Effector memory CD4-positive, alpha-beta T cell (primary cell): ENCODE measurements around the gene TBC1D22B.

Experiments used
- DNase-seq, 3 donors: peaks; one replicate each; pipeline ENCODE4 v3.0.0-alpha.2; 2020
- H3K27ac ChIP-seq: 2 replicates; pipeline ENCODE4 v1.7.0; 2013; ENCODE audit warnings: mild to moderate bottlenecking, low read length, moderate library complexity; ENCODE audit not compliant: insufficient read depth, poor library complexity, severe bottlenecking
- H3K27me3 ChIP-seq: replicated peaks from 2 replicates; pipeline ENCODE4 v1.7.0; 2013; ENCODE audit warnings: mild to moderate bottlenecking, low read length; ENCODE audit not compliant: insufficient read depth, control insufficient read depth, poor library complexity, severe bottlenecking
- H3K36me3 ChIP-seq: 2 replicates; pipeline ENCODE4 v1.7.0; 2013; ENCODE audit warnings: mild to moderate bottlenecking, low read length, moderate library complexity; ENCODE audit not compliant: control insufficient read depth, insufficient read depth
- H3K4me1 ChIP-seq: 2 replicates; pipeline ENCODE4 v1.7.0; 2013; ENCODE audit warnings: low read length, mild to moderate bottlenecking; ENCODE audit not compliant: control insufficient read depth, insufficient read depth, poor library complexity, severe bottlenecking
- H3K4me3 ChIP-seq: 2 replicates; pipeline ENCODE4 v1.7.0; 2013; ENCODE audit warnings: low read length, low read depth, mild to moderate bottlenecking; ENCODE audit not compliant: insufficient read depth, poor library complexity, severe bottlenecking
- H3K9me3 ChIP-seq: 2 replicates; pipeline ENCODE4 v1.7.0; 2013; ENCODE audit warnings: mild to moderate bottlenecking, low read length, moderate library complexity; ENCODE audit not compliant: control insufficient read depth

Gene TBC1D22B

GRCh38 chr6:37366910-37367309 is 109.3 kb downstream of the TBC1D22B start:
- H3K9me3 ChIP-seq: no peaks in the 10 kb centered on the region
- no peak overlapping the region for H3K4me3 ChIP-seq
- DNase-seq: no peak
- no peaks in the 10 kb centered on the region for H3K27me3 ChIP-seq
- H3K4me1 ChIP-seq: no peaks in the 10 kb centered on the region
- no peak overlapping the region for H3K27ac ChIP-seq
- peaks cover 23% of the 10 kb centered on the region for H3K36me3 ChIP-seq

GRCh38 chr6:37368961-37369320 is 111.4 kb downstream of the TBC1D22B start:
- no peaks in the 10 kb centered on the region for H3K27me3 ChIP-seq
- H3K36me3 ChIP-seq: peaks cover 26% of the 10 kb centered on the region
- no peak for DNase-seq
- H3K27ac ChIP-seq: no peak overlapping the region
- no peaks in the 10 kb centered on the region for H3K4me1 ChIP-seq
- H3K9me3 ChIP-seq: no peaks in the 10 kb centered on the region
- no peak overlapping the region for H3K4me3 ChIP-seq

GRCh38 chr6:37369321-37370201 is 112.0 kb downstream of the TBC1D22B start:
- Histone ChIP-seq H3K36me3 (peaks cover 26% of the 10 kb centered on the region), H3K4me3 (no peak overlapping the region), H3K4me1 (no peaks in the 10 kb centered on the region), H3K27me3 (no peaks in the 10 kb centered on the region), H3K9me3 (no peaks in the 10 kb centered on the region), H3K27ac (no peak overlapping the region)
- DNase-seq: no peak

GRCh38 chr6:37371154-37372083 is 113.8 kb downstream of the TBC1D22B start:
- Histone ChIP-seq H3K27ac (no peak overlapping the region), H3K36me3 (peaks cover 29% of the 10 kb centered on the region)

GRCh38 chr6:37372116-37372515 is 114.5 kb downstream of the TBC1D22B start:
- Histone ChIP-seq H3K4me1 (no peaks in the 10 kb centered on the region), H3K27ac (no peak overlapping the region), H3K9me3 (no peaks in the 10 kb centered on the region), H3K4me3 (no peak overlapping the region), H3K27me3 (no peaks in the 10 kb centered on the region), H3K36me3 (peaks cover 30% of the 10 kb centered on the region)
- DNase-seq: no peak

More at GRCh38 chr6:37371154-37372083, 113.8 kb downstream of the TBC1D22B start:
- no peaks in the 10 kb centered on the region for H3K4me1 ChIP-seq
- DNase-seq: no peak
- no peaks in the 10 kb centered on the region for H3K9me3 ChIP-seq
- no peaks in the 10 kb centered on the region for H3K27me3 ChIP-seq
- H3K4me3 ChIP-seq: no peak overlapping the region

GRCh38 chr6:37373822-37374471 is 116.4 kb downstream of the TBC1D22B start:
- H3K36me3 ChIP-seq: peaks cover 29% of the 10 kb centered on the region
- H3K4me3 ChIP-seq: no peak overlapping the region
- H3K9me3 ChIP-seq: no peaks in the 10 kb centered on the region
- DNase-seq: no peak
- no peak overlapping the region for H3K27ac ChIP-seq
- no peaks in the 10 kb centered on the region for H3K4me1 ChIP-seq
- H3K27me3 ChIP-seq: no peaks in the 10 kb centered on the region

- Histone ChIP-seq H3K36me3 (peaks cover 23% of the 10 kb centered on the region), H3K27ac (no peak overlapping the region), H3K27me3 (no peaks in the 10 kb centered on the region)
Measured at GRCh38 chr6:37375376-37375775, 117.8 kb downstream of the TBC1D22B start.

GRCh38 chr6:37376078-37376743 is 118.6 kb downstream of the TBC1D22B start:
- no peaks in the 10 kb centered on the region for H3K4me1 ChIP-seq
- H3K9me3 ChIP-seq: no peaks in the 10 kb centered on the region
- no peak overlapping the region for H3K27ac ChIP-seq
- H3K27me3 ChIP-seq: no peaks in the 10 kb centered on the region
- H3K36me3 ChIP-seq: peaks cover 18% of the 10 kb centered on the region
- DNase-seq: no peak
- H3K4me3 ChIP-seq: no peak overlapping the region

More at GRCh38 chr6:37375376-37375775, 117.8 kb downstream of the TBC1D22B start:
- H3K9me3 ChIP-seq: no peaks in the 10 kb centered on the region
- H3K4me1 ChIP-seq: no peaks in the 10 kb centered on the region
- no peak for DNase-seq
- no peak overlapping the region for H3K4me3 ChIP-seq

- Histone ChIP-seq H3K27ac (no peak overlapping the region), H3K9me3 (no peaks in the 10 kb centered on the region), H3K36me3 (peaks cover 15% of the 10 kb centered on the region), H3K4me3 (no peak overlapping the region), H3K4me1 (no peaks in the 10 kb centered on the region), H3K27me3 (no peaks in the 10 kb centered on the region)
- peak in 1 of 3 donors; percentile 1 for DNase-seq
Measured at GRCh38 chr6:37381579-37381978, 124.0 kb downstream of the TBC1D22B start.
